HepG2 (cell line): ENCODE results near the gene POLR1E. TPM values are rescaled to one million over a fixed set of nuclear protein-coding genes. Genes with fewer than 3 reads are reported as not detected.

Source experiments
- RXRA ChIP-seq: sonication (generic); formaldehyde crosslinking; IDR thresholded peaks from 2 replicates; pipeline ENCODE4 v1.5.1; 2020; ENCODE audit warnings: missing genetic modification reagents
- TFAP4 ChIP-seq: sonication (generic); IDR thresholded peaks from 2 replicates; pipeline ENCODE4 v1.6.1; 2016; ENCODE audit warnings: low read depth, borderline replicate concordance
- THAP8 ChIP-seq: sonication (generic); formaldehyde crosslinking; IDR thresholded peaks from 2 replicates; pipeline ENCODE4 v1.5.1; 2020; ENCODE audit warnings: missing genetic modification reagents, mild to moderate bottlenecking, borderline replicate concordance
- TIGD3 ChIP-seq: sonication (generic); formaldehyde crosslinking; IDR thresholded peaks from 2 replicates; pipeline ENCODE4 v1.5.1; 2020; ENCODE audit warnings: mild to moderate bottlenecking, missing genetic modification reagents, borderline replicate concordance
- ZNF513 ChIP-seq: sonication (generic); formaldehyde crosslinking; conservative IDR thresholded peaks from 2 replicates; pipeline ENCODE4 v1.5.0; 2020; ENCODE audit warnings: missing genetic modification reagents
- polyA plus RNA-seq, 8 experiments: library from polyadenylated mRNA; depleted of rRNA in 3 of 8; stranded (reverse) in 7 of 8; unstranded in 1 of 8; fragments of >200 nt; fragmentation: Illumina TruSeq in 4 of 8; extraction: Trizol in 4 of 8; gene quantifications; 2 replicates each; pipeline versions ENCODE4 v1.2.1 to v1.2.3, GENCODE V29; 2011 to 2016; ENCODE audit warnings: low read depth in 4 of 8, missing spikeins in 1 of 8, mixed read lengths in 1 of 8; ENCODE audit not compliant: insufficient read depth in 1 of 8
- total RNA-seq, 5 experiments: library from RNA; depleted of rRNA; stranded (reverse); fragments of >200 nt; fragmentation: Illumina TruSeq; extraction: Trizol; gene quantifications; 2 replicates each; pipeline ENCODE4 v1.2.3, GENCODE V29; 2016; ENCODE audit warnings: low read depth in 1 of 5
- TF ChIP-seq, protein P1 (sequence below): IDR thresholded peaks from 2 replicates; pipeline ENCODE4 v1.6.1; 2018; ENCODE audit warnings: missing genetic modification reagents
- TF ChIP-seq, protein P2 (sequence below): sonication (generic); formaldehyde crosslinking; IDR thresholded peaks from 2 replicates; pipeline ENCODE4 v1.4.0; 2020; ENCODE audit warnings: missing genetic modification reagents
- TF ChIP-seq, protein P3 (sequence below): sonication (generic); formaldehyde crosslinking; IDR thresholded peaks from 2 replicates; pipeline ENCODE4 v1.8.1; 2023; ENCODE audit warnings: mild to moderate bottlenecking, inconsistent platforms, moderate library complexity, missing genetic modification reagents, borderline replicate concordance
- TF ChIP-seq, protein P4 (sequence below): sonication (generic); formaldehyde crosslinking; IDR thresholded peaks from 2 replicates; pipeline ENCODE4 v1.4.0; 2020; ENCODE audit warnings: mild to moderate bottlenecking, missing genetic modification reagents

Gene POLR1E
- total and polyA plus RNA-seq, 2 of the 13 experiments (the other 11 are each of a cell fraction or from before 2014, with no cell fraction given): 23.0 to 37.8 TPM

DNA sequence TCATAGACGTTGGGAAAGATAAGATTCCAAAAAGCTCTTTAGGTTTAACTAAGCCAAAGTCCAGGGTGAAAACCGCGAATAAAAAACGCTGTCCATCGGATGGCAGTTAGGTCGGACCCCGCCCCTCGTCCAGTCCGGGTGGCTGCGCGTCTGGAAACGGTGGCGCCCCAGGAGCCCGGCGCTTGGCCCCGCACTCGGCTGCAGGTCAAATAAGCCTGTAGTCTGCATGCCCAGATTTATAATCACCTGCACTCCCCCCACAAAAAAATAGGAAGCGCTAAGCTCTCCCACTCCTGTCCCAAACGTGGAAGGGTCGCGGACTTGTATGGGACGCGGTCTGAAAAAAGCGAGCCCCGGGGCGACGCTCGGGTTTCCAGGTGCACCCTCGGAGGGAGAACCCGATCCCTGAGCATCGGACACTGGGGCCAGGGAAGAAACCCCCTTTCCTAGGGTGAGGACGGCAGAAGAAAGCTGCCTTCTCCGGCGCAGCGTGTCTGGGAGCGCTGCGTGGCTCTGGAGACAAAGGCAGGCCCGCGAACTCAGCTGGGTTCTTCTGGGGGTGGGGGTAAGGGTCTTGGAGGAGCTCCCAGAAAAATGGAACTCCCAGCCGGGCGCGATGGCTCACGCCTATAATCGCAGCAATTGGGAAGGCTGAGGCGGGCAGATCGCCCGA is 19.6 kb upstream of the POLR1E start (continued):
- TF ChIP-seq TFAP4 (peak; percentile 68; the same call in 1 of the 2 replicates), RXRA (CRISPR knock-in tag) (0 out of 2 replicates have a peak, but pooled peaks have one; percentile 6), ZNF513 (CRISPR knock-in tag) (no peak), THAP8 (no peak), TIGD3 (CRISPR knock-in tag) (no peak)
- TF ChIP-seq, protein P1, sequence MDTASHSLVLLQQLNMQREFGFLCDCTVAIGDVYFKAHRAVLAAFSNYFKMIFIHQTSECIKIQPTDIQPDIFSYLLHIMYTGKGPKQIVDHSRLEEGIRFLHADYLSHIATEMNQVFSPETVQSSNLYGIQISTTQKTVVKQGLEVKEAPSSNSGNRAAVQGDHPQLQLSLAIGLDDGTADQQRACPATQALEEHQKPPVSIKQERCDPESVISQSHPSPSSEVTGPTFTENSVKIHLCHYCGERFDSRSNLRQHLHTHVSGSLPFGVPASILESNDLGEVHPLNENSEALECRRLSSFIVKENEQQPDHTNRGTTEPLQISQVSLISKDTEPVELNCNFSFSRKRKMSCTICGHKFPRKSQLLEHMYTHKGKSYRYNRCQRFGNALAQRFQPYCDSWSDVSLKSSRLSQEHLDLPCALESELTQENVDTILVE: 0 out of 2 replicates have a peak, but pooled peaks have one; percentile 28
- TF ChIP-seq, protein P2, sequence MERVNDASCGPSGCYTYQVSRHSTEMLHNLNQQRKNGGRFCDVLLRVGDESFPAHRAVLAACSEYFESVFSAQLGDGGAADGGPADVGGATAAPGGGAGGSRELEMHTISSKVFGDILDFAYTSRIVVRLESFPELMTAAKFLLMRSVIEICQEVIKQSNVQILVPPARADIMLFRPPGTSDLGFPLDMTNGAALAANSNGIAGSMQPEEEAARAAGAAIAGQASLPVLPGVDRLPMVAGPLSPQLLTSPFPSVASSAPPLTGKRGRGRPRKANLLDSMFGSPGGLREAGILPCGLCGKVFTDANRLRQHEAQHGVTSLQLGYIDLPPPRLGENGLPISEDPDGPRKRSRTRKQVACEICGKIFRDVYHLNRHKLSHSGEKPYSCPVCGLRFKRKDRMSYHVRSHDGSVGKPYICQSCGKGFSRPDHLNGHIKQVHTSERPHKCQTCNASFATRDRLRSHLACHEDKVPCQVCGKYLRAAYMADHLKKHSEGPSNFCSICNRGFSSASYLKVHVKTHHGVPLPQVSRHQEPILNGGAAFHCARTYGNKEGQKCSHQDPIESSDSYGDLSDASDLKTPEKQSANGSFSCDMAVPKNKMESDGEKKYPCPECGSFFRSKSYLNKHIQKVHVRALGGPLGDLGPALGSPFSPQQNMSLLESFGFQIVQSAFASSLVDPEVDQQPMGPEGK (CRISPR knock-in tag): 0 out of 2 replicates have a peak, but pooled peaks have one; percentile 21
- TF ChIP-seq, protein P3, sequence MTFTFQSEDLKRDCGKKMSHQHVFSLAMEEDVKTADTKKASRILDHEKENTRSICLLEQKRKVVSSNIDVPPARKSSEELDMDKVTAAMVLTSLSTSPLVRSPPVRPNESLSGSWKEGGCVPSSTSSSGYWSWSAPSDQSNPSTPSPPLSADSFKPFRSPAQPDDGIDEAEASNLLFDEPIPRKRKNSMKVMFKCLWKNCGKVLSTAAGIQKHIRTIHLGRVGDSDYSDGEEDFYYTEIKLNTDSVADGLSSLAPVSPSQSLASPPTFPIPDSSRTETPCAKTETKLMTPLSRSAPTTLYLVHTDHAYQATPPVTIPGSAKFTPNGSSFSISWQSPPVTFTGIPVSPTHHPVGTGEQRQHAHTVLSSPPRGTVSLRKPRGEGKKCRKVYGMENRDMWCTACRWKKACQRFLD (CRISPR knock-in tag): no peak; the same call in 1 of the 2 replicates
- TF ChIP-seq, protein P4, sequence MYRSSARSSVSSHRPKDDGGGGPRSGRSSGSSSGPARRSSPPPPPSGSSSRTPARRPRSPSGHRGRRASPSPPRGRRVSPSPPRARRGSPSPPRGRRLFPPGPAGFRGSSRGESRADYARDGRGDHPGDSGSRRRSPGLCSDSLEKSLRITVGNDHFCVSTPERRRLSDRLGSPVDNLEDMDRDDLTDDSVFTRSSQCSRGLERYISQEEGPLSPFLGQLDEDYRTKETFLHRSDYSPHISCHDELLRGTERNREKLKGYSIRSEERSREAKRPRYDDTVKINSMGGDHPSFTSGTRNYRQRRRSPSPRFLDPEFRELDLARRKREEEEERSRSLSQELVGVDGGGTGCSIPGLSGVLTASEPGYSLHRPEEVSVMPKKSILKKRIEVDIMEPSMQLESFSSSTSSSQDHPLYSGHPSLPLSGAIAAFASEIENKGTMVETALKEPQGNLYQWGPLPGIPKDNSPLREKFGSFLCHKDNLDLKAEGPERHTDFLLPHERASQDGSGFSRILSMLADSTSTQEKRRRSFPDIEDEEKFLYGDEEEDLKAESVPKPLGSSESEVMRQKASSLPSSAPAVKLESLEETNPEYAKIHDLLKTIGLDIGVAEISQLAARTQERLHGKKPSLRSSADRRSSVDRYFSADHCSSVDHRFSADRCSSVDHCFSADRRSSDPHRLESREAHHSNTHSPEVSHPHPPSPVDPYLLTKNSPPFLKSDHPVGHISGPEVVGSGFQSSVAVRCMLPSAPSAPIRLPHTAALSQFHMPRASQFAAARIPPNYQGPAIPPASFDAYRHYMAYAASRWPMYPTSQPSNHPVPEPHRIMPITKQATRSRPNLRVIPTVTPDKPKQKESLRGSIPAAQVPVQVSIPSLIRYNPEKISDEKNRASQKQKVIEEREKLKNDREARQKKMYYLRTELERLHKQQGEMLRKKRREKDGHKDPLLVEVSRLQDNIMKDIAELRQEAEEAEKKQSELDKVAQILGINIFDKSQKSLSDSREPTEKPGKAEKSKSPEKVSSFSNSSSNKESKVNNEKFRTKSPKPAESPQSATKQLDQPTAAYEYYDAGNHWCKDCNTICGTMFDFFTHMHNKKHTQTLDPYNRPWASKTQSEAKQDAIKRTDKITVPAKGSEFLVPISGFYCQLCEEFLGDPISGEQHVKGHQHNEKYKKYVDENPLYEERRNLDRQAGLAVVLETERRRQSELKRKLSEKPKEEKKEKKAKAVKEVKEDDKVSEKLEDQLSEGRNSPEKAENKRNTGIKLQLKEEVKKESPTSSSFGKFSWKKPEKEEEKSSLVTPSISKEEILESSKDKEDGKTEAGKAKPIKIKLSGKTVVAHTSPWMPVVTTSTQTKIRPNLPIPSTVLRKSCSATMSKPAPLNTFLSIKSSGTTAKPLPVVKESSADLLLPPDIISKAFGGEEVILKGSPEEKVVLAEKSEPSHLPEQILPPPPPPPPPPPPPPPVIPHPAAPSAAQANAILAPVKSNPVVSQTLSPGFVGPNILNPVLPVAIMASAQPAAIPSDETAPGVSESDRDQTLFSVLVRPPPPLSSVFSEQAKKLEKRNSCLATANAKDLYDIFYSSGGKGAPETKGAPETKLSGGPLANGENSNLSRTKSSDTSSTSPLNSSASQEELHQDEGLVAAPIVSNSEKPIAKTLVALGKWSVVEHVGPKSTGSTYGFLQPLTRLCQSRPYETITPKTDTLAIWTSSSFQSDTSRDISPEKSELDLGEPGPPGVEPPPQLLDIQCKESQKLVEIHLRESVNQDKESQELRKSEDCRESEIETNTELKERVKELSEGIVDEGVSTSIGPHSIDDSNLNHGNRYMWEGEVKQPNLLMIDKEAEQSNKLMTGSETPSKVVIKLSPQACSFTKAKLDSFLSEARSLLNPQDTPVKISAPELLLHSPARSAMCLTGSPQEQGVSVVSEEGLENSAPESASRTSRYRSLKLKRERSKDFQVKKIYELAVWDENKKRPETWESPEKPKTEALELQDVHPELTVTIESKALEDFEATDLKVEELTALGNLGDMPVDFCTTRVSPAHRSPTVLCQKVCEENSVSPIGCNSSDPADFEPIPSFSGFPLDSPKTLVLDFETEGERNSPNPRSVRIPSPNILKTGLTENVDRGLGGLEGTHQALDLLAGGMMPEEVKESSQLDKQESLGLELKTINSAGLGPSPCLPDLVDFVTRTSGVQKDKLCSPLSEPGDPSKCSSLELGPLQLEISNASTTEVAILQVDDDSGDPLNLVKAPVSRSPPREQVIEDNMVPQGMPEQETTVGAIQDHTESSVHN (CRISPR knock-in tag): no peak
